Breast epithelium (tissue), 4 donors: Measurements from ENCODE around the gene KCNMB1. TPM values are rescaled to one million over a fixed set of nuclear protein-coding genes. Genes with fewer than 3 reads are reported as not detected.

Experiments used
- DNase-seq, 2 donors: peaks; one replicate each; pipeline ENCODE4 v3.0.0-alpha.2; 2019; ENCODE audit warnings: low spot score in 2 of 2
- H3K27ac ChIP-seq, 2 donors: fragments of 200-600 bp; sonication (generic) in 1 of 2; one replicate each; pipeline ENCODE4 v1.5.1; 2016 to 2019; ENCODE audit warnings: mild to moderate bottlenecking in 1 of 2
- H3K27me3 ChIP-seq, 2 donors: fragments of 200-600 bp; sonication (generic) in 1 of 2; one replicate each; pipeline versions ENCODE4 v1.5.1 to v1.6.0; 2017 to 2019; ENCODE audit warnings: control low read depth in 1 of 2, mild to moderate bottlenecking in 1 of 2
- H3K36me3 ChIP-seq: fragments of 200-600 bp; one replicate; pipeline ENCODE4 v1.5.1; 2019
- H3K4me1 ChIP-seq, 2 donors: fragments of 200-600 bp; sonication (generic); one replicate each; pipeline ENCODE4 v1.5.1; 2016 to 2019; ENCODE audit warnings: control low read depth in 1 of 2
- H3K4me3 ChIP-seq, 3 donors: fragments of 200-600 bp; sonication (generic); 1 replicate in 2 of 3; 2 replicates in 1 of 3; pipeline ENCODE4 v1.5.1; 2016 to 2019; ENCODE audit warnings: mild to moderate bottlenecking in 3 of 3, moderate library complexity in 2 of 3
- H3K9me3 ChIP-seq, 2 donors: fragments of 200-600 bp; sonication (generic) in 1 of 2; one replicate each; pipeline ENCODE4 v1.5.1; 2016 to 2019; ENCODE audit warnings: control low read depth in 1 of 2
- CTCF ChIP-seq, 3 donors: fragments of 450-650 bp; IDR thresholded peaks; one replicate each; pipeline ENCODE4 v1.5.1; 2016 to 2017; ENCODE audit warnings: antibody characterized with exemption in 3 of 3, mild to moderate bottlenecking in 3 of 3, moderate library complexity in 3 of 3
- POLR2A ChIP-seq: fragments of 450-650 bp; IDR thresholded peaks from one replicate; pipeline ENCODE4 v1.6.1; 2016; ENCODE audit warnings: antibody characterized with exemption, mild to moderate bottlenecking, moderate library complexity
- POLR2AphosphoS5 ChIP-seq, 3 donors: sonication (generic); formaldehyde crosslinking; IDR thresholded peaks; one replicate each; pipeline ENCODE4 v1.6.1; 2017; ENCODE audit warnings: antibody characterized with exemption in 3 of 3
- intact Hi-C: fragments of 100-400 bp; cut with DNase I; formaldehyde crosslinking; loops from one replicate; pipeline ENCODE4 v1.15.1; 2023; ENCODE audit warnings: low total_unique reads
- total RNA-seq, 3 donors: library from RNA; depleted of rRNA; stranded (reverse); fragments of >200 nt; gene quantifications; one replicate each; pipeline ENCODE4 v1.1.0, GENCODE V29; 2016

KCNMB1 gene
- total RNA-seq, 3 donors from 2014 or later = 0.16 to 6.6 (median 5.1) TPM

GRCh38 chr5:170429014-170429413, 39.8 kb upstream of the KCNMB1 start:
- Histone ChIP-seq H3K36me3 (no peaks in the 10 kb centered on the region), H3K9me3 (no peaks in the 10 kb centered on the region), H3K4me1 (no peaks in the 10 kb centered on the region), H3K27ac (no peak overlapping the region), H3K4me3 (no peak overlapping the region), H3K27me3 (no peaks in the 10 kb centered on the region)
- no peak for DNase-seq
- intact Hi-C loops = no loop called here
- TF ChIP-seq POLR2AphosphoS5 (IDR thresholded peaks at IDR 0.05) (no peak), CTCF (IDR thresholded peaks at IDR 0.05) (no peak), POLR2A (no peak)

GRCh38 chr5:170427672-170428236, 38.6 kb upstream of the KCNMB1 start:
- TF ChIP-seq CTCF (IDR thresholded peaks at IDR 0.05) (no peak), POLR2A (no peak), POLR2AphosphoS5 (IDR thresholded peaks at IDR 0.05) (no peak)
- no peaks in the 10 kb centered on the region for H3K4me1 ChIP-seq
- H3K27me3 ChIP-seq = no peaks in the 10 kb centered on the region
- H3K36me3 ChIP-seq = no peaks in the 10 kb centered on the region
- no peak for DNase-seq
- intact Hi-C loops = no loop called here
- H3K27ac ChIP-seq = no peak overlapping the region
- H3K9me3 ChIP-seq = no peaks in the 10 kb centered on the region
- no peak overlapping the region for H3K4me3 ChIP-seq

- Histone ChIP-seq H3K27ac (no peak overlapping the region), H3K27me3 (no peaks in the 10 kb centered on the region)
- intact Hi-C loops = no loop called here
Observed at GRCh38 chr5:170426786-170427185, 37.6 kb upstream of the KCNMB1 start.

GRCh38 chr5:170426149-170426767, 37.1 kb upstream of the KCNMB1 start:
- Histone ChIP-seq H3K27me3 (no peaks in the 10 kb centered on the region), H3K27ac (no peak overlapping the region), H3K4me1 (no peaks in the 10 kb centered on the region), H3K9me3 (no peaks in the 10 kb centered on the region), H3K4me3 (no peak overlapping the region), H3K36me3 (no peaks in the 10 kb centered on the region)
- TF ChIP-seq POLR2AphosphoS5 (IDR thresholded peaks at IDR 0.05) (no peak), POLR2A (no peak), CTCF (IDR thresholded peaks at IDR 0.05) (no peak)
- no peak for DNase-seq
- intact Hi-C loops = no loop called here

More at GRCh38 chr5:170426786-170427185, 37.6 kb upstream of the KCNMB1 start:
- Histone ChIP-seq H3K4me3 (no peak overlapping the region), H3K9me3 (no peaks in the 10 kb centered on the region), H3K36me3 (no peaks in the 10 kb centered on the region), H3K4me1 (no peaks in the 10 kb centered on the region)
- no peak for DNase-seq
- TF ChIP-seq POLR2A (no peak), POLR2AphosphoS5 (IDR thresholded peaks at IDR 0.05) (no peak), CTCF (IDR thresholded peaks at IDR 0.05) (no peak)

- Histone ChIP-seq H3K9me3 (no peaks in the 10 kb centered on the region), H3K27ac (no peak overlapping the region), H3K27me3 (no peaks in the 10 kb centered on the region), H3K4me1 (no peaks in the 10 kb centered on the region), H3K4me3 (no peak overlapping the region), H3K36me3 (no peaks in the 10 kb centered on the region)
- TF ChIP-seq POLR2AphosphoS5 (IDR thresholded peaks at IDR 0.05) (no peak), CTCF (IDR thresholded peaks at IDR 0.05) (no peak), POLR2A (no peak)
- DNase-seq = no peak
- intact Hi-C loops = no loop called here
Observed at GRCh38 chr5:170425731-170426130, 36.6 kb upstream of the KCNMB1 start.
